SU-DHL-6 (cell line): ENCODE results near the gene CAPN5.

ENCODE experiments used
- H2AFZ ChIP-seq: fragments of 200-600 bp; sonication (generic); 2 replicates; pipeline ENCODE4 v1.6.1; 2014; ENCODE audit warnings: low read depth, mild to moderate bottlenecking, moderate library complexity, mixed read lengths, antibody characterized with exemption, low read length; ENCODE audit not compliant: severe bottlenecking
- H3F3A ChIP-seq: fragments of 200-600 bp; shearing (Covaris generic); 2 replicates; pipeline ENCODE4 v1.6.0; 2016; ENCODE audit warnings: antibody characterized with exemption, mild to moderate bottlenecking; ENCODE audit not compliant: insufficient read depth
- H3K27ac ChIP-seq: fragments of 200-600 bp; sonication (generic); 2 replicates; pipeline ENCODE4 v1.5.1; 2016; ENCODE audit warnings: low read depth, mild to moderate bottlenecking, low read length, moderate library complexity, mixed read lengths
- H3K27me3 ChIP-seq: fragments of 200-600 bp; sonication (generic), shearing (Covaris generic); 2 replicates; pipeline ENCODE4 v1.6.0; 2014; ENCODE audit warnings: mild to moderate bottlenecking, low read length
- H3K36me3 ChIP-seq: fragments of 200-600 bp; sonication (generic); 2 replicates; pipeline ENCODE4 v1.6.1; 2014; ENCODE audit warnings: mild to moderate bottlenecking, low read length, mixed read lengths
- H3K4me2 ChIP-seq: fragments of 300-600, 200-600 bp; shearing (Covaris generic), sonication (generic); 2 replicates; pipeline ENCODE4 v1.6.0; 2014; ENCODE audit warnings: low read length, low read depth, mild to moderate bottlenecking; ENCODE audit not compliant: poor library complexity, severe bottlenecking
- H3K4me3 ChIP-seq: fragments of 200-600 bp; sonication (generic); 2 replicates; pipeline ENCODE4 v1.5.1; 2014; ENCODE audit warnings: antibody characterized with exemption, low read length, mild to moderate bottlenecking, mixed read lengths; ENCODE audit not compliant: insufficient read depth, poor library complexity, severe bottlenecking
- H3K79me2 ChIP-seq: fragments of 200-600 bp; sonication (generic); 2 replicates; pipeline ENCODE4 v1.6.1; 2014; ENCODE audit warnings: mild to moderate bottlenecking, low read length, moderate library complexity; ENCODE audit not compliant: insufficient read depth
- H3K9ac ChIP-seq: fragments of 200-600 bp; sonication (generic); 2 replicates; pipeline ENCODE4 v1.7.0; 2014; ENCODE audit warnings: mild to moderate bottlenecking, low read length
- H3K9me2 ChIP-seq: fragments of 200-600 bp; sonication (generic); replicated peaks from 2 replicates; pipeline ENCODE4 v1.6.1; 2014; ENCODE audit warnings: low read length; ENCODE audit not compliant: insufficient read depth
- H3K9me3 ChIP-seq: fragments of 200-600 bp; sonication (generic); 2 replicates; pipeline ENCODE4 v1.6.1; 2014; ENCODE audit warnings: low read length, mixed read lengths; ENCODE audit not compliant: insufficient read depth
- H4K20me1 ChIP-seq: fragments of 200-600 bp; sonication (generic); 2 replicates; pipeline ENCODE4 v1.6.1; 2014; ENCODE audit warnings: low read depth, mild to moderate bottlenecking, antibody characterized with exemption, low read length, moderate library complexity, mixed read lengths
- EZH2phosphoT487 ChIP-seq: fragments of 200-600 bp; sonication (generic), shearing (Covaris generic); conservative IDR thresholded peaks from 2 replicates; pipeline ENCODE4 v1.6.1; 2018; ENCODE audit warnings: mild to moderate bottlenecking, antibody characterized with exemption, low read length, moderate library complexity, mixed read lengths
- TF ChIP-seq, protein P1 (sequence below): fragments of 200-600 bp; sonication (generic); IDR thresholded peaks from one replicate; pipeline ENCODE4 v1.5.1; 2017; ENCODE audit warnings: antibody characterized with exemption, mild to moderate bottlenecking, low read length, moderate library complexity; ENCODE audit not compliant: insufficient read depth, poor library complexity, severe bottlenecking

The CAPN5 gene

DNA sequence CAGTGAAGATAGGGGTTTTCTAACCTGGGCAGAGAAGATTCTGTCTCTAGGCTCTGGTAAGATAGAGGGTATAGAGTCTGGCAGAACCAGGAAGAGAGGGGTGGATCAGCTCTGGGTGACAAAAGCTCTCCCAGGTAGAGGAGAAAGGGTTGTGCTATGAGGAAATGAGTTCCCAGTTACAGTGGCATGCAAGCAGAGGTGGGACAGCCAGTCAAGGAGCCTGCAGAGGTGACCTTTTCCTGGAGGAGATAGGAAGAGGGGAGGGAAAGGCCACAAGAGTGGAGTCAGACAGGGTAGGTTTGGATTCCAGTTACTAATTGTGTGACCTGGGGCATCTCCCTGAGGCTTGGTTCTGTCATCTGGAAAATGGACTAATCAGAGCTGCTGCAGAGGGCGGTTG, 3.4 kb upstream of the CAPN5 start:
- Histone ChIP-seq H3K4me3 (no peak overlapping the region), H3K79me2 (no peaks in the 10 kb centered on the region), H3K9ac (no peak overlapping the region), H3K27ac (no peak overlapping the region), H3F3A (no peaks in the 10 kb centered on the region), H3K27me3 (no peaks in the 10 kb centered on the region), H3K36me3 (no peaks in the 10 kb centered on the region), H2AFZ (no peak overlapping the region), H3K4me2 (no peak overlapping the region), H3K9me3 (no peaks in the 10 kb centered on the region), H4K20me1 (no peaks in the 10 kb centered on the region), H3K9me2 (no peaks in the 10 kb centered on the region)
- no peak for TF ChIP-seq EZH2phosphoT487
- TF ChIP-seq, protein P1, sequence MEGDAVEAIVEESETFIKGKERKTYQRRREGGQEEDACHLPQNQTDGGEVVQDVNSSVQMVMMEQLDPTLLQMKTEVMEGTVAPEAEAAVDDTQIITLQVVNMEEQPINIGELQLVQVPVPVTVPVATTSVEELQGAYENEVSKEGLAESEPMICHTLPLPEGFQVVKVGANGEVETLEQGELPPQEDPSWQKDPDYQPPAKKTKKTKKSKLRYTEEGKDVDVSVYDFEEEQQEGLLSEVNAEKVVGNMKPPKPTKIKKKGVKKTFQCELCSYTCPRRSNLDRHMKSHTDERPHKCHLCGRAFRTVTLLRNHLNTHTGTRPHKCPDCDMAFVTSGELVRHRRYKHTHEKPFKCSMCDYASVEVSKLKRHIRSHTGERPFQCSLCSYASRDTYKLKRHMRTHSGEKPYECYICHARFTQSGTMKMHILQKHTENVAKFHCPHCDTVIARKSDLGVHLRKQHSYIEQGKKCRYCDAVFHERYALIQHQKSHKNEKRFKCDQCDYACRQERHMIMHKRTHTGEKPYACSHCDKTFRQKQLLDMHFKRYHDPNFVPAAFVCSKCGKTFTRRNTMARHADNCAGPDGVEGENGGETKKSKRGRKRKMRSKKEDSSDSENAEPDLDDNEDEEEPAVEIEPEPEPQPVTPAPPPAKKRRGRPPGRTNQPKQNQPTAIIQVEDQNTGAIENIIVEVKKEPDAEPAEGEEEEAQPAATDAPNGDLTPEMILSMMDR, result no peak

DNA sequence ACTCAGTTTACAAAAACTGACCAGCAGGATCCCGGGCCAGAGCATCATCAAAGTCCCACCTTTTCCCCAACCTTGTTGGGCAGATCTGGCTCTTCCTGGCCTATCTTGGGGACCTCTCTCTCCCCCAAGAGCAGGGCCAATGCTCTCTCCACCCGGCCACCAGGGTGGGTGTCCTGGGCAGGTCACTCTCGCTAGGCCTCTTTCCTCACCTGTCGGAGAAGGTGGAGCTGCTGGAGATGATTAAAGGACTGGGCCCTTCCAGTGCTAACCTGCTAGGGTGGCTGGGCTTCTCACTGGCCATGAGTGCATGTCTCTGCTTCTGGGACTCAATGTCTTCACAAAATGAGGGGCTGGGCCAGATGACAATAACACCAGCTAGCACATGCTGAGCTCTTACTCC, 2.9 kb upstream of the CAPN5 start:
- Histone ChIP-seq H4K20me1 (no peaks in the 10 kb centered on the region), H3K27me3 (no peaks in the 10 kb centered on the region), H3K4me3 (no peak overlapping the region), H2AFZ (no peak overlapping the region), H3K9ac (no peak overlapping the region), H3K36me3 (no peaks in the 10 kb centered on the region), H3F3A (no peaks in the 10 kb centered on the region), H3K27ac (no peak overlapping the region), H3K9me3 (no peaks in the 10 kb centered on the region), H3K4me2 (no peak overlapping the region), H3K9me2 (no peaks in the 10 kb centered on the region), H3K79me2 (no peaks in the 10 kb centered on the region)
- TF ChIP-seq, protein P1, result no peak
- no peak for TF ChIP-seq EZH2phosphoT487

DNA sequence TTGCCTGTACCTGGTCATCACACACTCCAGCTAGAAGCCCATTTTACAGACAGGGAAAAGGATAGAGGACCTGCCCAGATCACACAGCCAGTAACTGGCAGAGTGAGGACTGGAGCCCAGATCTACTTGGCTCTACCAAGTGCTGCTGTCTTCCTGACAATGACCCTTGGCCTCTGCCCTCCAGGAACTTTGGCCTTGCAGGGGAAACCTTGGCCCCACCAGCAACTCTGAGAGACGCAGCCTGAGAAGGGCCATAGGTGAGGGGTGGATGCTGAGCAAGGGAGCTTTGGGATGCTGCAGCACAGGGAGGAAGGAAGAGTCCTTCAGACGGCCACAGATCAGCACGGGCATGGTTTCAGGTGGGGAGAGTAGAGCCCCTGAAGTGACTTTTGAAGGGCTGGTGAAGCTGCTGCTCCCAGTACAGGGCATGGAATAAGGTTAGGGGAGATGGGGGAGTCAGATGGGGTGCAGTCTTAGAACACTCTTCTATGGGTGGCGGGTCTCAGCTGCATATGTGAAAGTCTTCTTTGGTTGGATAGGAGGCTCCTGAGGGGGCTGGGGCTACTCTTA, 2.0 kb upstream of the CAPN5 start:
- Histone ChIP-seq H2AFZ (no peak overlapping the region), H3K9me2 (no peaks in the 10 kb centered on the region), H3K36me3 (no peaks in the 10 kb centered on the region), H3K79me2 (no peaks in the 10 kb centered on the region), H3K27me3 (no peaks in the 10 kb centered on the region), H3K4me3 (no peak overlapping the region), H3F3A (no peaks in the 10 kb centered on the region), H4K20me1 (no peaks in the 10 kb centered on the region), H3K9ac (no peak overlapping the region), H3K9me3 (no peaks in the 10 kb centered on the region), H3K4me2 (no peak overlapping the region), H3K27ac (no peak overlapping the region)
- no peak for TF ChIP-seq EZH2phosphoT487
- TF ChIP-seq, protein P1, result no peak
